CD4-positive, alpha-beta T cell treated with Interleukin-10 for 1 hour (primary cell): ENCODE data around the gene FBXO40.

Source experiments
- DNase-seq: peaks from one replicate; pipeline ENCODE4 v3.0.0-alpha.2; 2020

Gene FBXO40

GRCh38 chr3:121624147-121624899 is 31.1 kb downstream of the FBXO40 start:
- no peak for DNase-seq

- DNase-seq: no peak
Measured at GRCh38 chr3:121626495-121626894, 33.3 kb downstream of the FBXO40 start.

GRCh38 chr3:121627211-121627610 is 34.0 kb downstream of the FBXO40 start:
- no peak for DNase-seq

GRCh38 chr3:121627622-121628021 is 34.4 kb downstream of the FBXO40 start:
- no peak for DNase-seq

- no peak for DNase-seq
Measured at GRCh38 chr3:121629601-121630000, 36.4 kb downstream of the FBXO40 start.

- DNase-seq: no peak
Measured at GRCh38 chr3:121630355-121630754, 37.2 kb downstream of the FBXO40 start.

- DNase-seq: no peak
Measured at GRCh38 chr3:121637922-121638321, 44.7 kb downstream of the FBXO40 start.

- no peak for DNase-seq
Measured at GRCh38 chr3:121641127-121641526, 47.9 kb downstream of the FBXO40 start.

- DNase-seq: no peak
Measured at GRCh38 chr3:121642601-121643314, 49.6 kb downstream of the FBXO40 start.

- no peak for DNase-seq
Measured at GRCh38 chr3:121645054-121645453, 51.9 kb downstream of the FBXO40 start.

GRCh38 chr3:121648219-121648958 is 55.2 kb downstream of the FBXO40 start:
- DNase-seq: no peak

GRCh38 chr3:121649645-121650044 is 56.5 kb downstream of the FBXO40 start:
- DNase-seq: no peak

GRCh38 chr3:121651684-121652083 is 58.5 kb downstream of the FBXO40 start:
- no peak for DNase-seq

GRCh38 chr3:121654493-121655385 is 61.6 kb downstream of the FBXO40 start:
- peak; percentile 37 for DNase-seq

GRCh38 chr3:121658716-121659435 is 65.7 kb downstream of the FBXO40 start:
- DNase-seq: no peak

- no peak for DNase-seq
Measured at GRCh38 chr3:121659586-121659985, 66.4 kb downstream of the FBXO40 start.

- DNase-seq: peak; percentile 81
Measured at GRCh38 chr3:121660356-121661171, 67.4 kb downstream of the FBXO40 start, which contains the start of gene HCLS1. HCLS1 (minus strand) TSS chr3:121660903; CDS start chr3:121658347, 2,556 bp downstream.

- no peak for DNase-seq
Measured at GRCh38 chr3:121661376-121661775, 68.2 kb downstream of the FBXO40 start.

GRCh38 chr3:121662742-121663141 is 69.6 kb downstream of the FBXO40 start:
- DNase-seq: no peak

- no peak for DNase-seq
Measured at GRCh38 chr3:121663171-121663847, 70.1 kb downstream of the FBXO40 start.
